T47D (cell line): ENCODE results near the gene PEPD.

Source experiments
- DNase-seq, 2 experiments: peaks; one replicate each; pipeline versions ENCODE4 v3.0.0 to v3.0.0-alpha.2; 2011 to 2012; ENCODE audit warnings: low read depth in 1 of 2, low spot score in 1 of 2
- JUND ChIP-seq: IDR thresholded peaks from 2 replicates; pipeline ENCODE4 v1.6.1; 2012; ENCODE audit warnings: low read depth
- in situ Hi-C: cut with HindIII; loops from 2 replicates; pipeline ENCODE4 v1.10.0; 2016; ENCODE audit warnings: low sequenced_read_pairs, low pct_unique_long_range_greater_than_20kb

PEPD gene

DNA sequence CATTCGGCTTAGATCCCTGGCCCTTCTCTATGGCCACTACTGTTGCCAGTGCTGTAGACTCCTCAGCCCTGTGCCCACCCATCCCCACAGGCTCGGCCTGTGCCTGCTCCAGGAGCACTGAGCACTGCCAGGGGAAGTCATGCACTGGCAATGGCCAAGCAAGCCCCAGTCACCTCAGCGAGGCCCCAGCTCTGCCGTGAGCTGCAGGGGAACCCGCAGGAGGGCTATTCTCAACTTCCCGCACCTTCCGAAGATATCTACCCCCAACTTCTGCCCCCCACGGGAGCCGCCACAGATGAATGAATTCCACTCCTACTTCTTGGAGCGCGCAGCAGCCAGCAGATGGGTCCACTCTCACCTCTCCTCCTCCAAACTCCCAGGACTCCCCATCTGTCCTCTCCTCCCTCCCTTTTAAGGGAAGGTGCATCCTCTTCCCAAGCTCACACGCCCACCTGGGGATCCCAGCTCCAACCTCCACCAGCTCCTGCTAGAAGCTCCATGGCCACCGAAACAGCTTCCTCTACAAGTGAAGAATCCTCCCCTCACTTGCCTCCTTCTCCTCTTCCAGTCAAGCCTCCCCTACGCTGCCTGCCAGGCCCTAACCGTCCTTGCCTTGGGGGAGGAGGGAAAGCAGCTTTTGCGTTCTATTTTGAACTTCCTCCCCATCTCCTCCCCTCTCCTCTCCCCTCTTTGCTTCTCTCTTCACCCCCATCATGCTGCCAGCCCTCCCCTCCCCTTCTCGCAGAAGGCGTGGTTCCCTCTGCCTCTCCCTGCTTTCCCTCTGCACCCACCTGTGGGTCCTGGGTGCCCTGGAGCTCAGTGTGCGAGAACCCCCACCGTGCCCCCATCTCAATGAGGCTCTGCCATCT lies 52.2 kb downstream of the PEPD start:
- in situ Hi-C loops: no loop called here
- no peak for DNase-seq
- TF ChIP-seq JUND: no peak

DNA sequence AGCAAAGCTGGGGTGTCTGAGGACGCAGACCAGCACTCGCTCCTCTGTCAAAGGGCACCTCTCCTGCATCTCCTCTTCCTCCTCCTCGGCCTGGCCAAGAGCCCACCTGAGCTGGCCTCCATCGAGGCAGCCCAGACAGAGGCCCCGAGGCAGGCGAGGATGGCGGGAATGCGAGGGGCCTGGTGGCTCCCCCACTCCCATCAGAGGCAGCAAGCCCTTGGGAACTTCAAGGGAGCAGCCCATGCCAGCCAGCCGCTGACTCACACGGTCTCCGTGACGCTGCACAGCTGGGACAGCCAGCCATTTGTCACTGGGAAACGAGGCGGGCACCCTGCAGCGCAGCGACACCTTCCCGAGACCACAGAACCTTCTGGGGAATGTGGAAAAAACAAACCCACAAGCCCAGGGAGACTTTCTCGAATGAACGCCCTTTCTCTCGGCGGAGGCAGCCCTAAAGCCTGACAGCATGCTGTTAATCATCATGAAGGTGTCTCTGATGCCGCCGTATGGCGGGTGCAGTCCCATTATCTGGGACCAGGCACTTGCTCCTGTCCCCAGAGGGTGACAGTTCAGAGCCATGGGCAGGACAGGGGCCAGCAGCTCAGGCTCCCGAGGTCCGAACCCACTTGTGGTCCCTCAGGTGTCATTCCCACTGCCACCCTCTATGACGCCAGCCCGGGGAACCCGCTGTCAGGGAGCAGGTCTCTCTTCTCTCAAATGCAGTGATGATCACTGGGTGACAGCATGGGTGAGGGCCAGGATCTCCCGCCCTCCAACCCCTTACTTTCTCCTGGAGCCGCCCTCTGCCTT lies 53.0 kb downstream of the PEPD start:
- DNase-seq: no peak
- in situ Hi-C loops: no loop called here
- TF ChIP-seq JUND: no peak

DNA sequence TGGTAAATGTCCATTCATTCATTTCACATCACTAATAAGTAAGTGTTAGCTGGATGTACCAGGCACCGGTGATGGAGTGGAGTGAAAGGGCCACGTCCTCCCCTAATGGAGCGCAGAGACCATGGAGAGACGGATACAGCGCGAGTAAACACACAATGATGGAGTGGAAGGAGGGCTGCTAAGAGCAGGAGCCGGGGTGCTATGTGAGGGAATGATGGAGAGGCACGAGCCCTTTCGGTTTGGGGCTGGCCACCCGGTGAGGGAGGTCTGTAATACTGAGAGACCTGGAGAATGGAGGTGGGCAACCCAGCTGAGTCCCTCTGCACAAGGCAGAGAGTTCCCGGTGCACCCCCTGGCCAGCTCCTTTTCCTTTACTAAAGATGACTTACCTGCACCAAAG lies 53.7 kb downstream of the PEPD start:
- DNase-seq: no peak
- no peak for TF ChIP-seq JUND
- in situ Hi-C loops: no loop called here

DNA sequence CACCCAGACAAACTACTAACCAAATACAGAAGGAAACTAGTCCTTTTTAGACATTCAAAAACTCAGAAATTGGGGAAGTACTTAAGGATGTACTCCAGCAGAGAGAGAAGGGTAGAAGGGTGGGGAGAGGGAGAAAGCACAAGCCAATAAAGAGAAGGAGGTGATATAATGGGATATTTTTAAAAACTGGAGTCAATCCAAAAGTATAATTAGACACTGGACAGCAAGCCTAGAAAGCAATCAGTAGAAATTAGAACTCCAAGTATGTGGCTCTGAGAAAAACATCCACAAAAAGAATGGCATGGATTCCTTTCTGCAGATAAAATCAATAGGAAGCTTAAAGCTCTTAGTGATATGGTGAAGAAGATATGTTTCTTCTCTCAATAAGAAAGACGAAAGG lies 55.8 kb downstream of the PEPD start:
- no peak for TF ChIP-seq JUND
- no peak for DNase-seq
- in situ Hi-C loops: no loop called here

DNA sequence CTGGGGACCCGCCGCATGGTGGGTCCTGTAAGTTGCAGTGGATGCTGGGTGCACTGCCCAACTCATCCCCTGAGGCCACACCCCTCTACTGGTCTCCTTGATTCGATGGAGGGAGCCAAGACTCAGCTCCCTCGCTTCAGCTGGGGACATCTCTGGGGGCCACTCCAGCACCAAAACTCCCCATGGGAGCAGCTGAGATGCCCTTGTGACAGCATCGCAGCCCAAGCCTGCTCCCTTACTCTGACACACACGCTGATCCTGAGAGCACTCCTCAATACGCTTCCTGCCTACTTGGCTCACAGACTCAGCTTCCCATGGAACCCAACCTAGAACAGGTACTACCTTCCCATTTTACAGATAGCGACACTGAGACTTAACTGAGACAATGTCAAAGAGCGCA lies 56.2 kb downstream of the PEPD start:
- DNase-seq: no peak
- TF ChIP-seq JUND: no peak
- in situ Hi-C loops: no loop called here

DNA sequence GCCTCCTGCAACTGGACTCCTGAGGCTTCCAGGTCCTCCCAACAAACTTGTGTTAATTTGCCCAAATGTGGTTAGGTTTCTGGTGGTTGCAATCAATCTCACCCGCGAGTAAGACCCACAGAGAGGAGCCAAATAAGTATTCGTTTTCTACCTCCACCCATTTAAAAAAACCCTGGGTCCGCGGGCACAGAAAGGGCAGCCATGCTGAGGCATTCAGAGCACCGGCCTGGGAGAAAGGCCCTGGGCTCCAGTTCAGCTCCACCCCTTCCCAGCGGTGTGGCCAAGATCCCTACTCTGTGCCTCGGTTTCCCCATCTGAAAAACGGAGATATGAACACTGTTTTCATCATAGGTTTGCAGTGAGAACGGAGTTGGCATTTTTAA lies 56.9 kb downstream of the PEPD start:
- in situ Hi-C loops: no loop called here
- DNase-seq: no peak
- no peak for TF ChIP-seq JUND

DNA sequence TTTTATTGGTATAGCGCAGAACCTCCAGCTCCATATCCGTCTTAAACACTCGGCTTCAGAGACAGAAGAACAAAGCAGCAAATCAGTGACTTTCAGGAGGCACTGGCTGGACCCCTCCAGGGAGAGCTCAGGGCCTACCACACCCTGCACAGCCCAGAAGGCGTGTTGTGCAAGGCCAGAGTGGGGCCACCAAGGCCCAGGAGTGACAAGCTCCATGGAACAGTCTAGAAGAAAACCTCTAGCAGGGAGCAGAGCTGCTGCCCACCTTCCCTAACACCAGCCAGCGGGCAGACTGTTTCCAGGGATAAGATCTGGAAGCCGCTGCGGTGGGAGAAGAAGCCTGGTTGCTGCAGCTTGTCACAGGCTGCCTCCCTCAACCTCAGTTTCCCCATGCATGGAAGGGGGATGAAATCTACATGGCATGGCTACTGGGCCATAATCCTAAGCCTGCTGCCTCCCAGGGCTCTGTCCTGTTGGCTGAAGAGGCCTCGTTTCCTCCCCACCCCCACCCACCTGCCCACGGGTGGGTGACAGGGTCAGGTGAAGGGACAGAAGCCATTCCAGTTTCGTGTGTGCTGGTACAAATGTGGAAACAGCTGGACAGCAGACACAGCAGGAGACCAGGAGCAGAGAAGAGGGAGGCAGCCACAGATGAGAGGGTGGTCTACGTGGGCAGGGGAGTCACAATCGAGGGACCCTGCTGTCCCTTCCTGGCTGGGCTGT lies 57.4 kb downstream of the PEPD start:
- TF ChIP-seq JUND: no peak
- in situ Hi-C loops: no loop called here
- DNase-seq: no peak

DNA sequence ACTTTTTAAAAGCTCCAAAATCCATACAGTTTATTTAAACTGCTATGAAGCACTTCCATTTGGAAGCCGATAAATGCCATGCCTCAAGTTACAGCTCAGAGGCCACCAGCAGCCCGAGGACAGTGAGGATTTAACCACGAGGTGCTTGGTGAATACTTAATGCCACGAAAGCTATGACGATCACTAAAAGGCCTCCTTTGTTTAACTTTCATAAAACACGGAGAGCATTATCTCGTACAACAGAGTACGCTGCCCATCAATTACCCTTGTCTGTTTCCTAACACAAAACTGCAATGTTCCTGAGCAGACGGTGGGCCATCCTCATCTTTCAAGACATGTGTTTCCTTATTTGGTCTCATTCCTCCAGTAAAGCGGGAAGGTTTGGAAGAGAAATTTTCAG lies 58.4 kb downstream of the PEPD start:
- DNase-seq: no peak
- in situ Hi-C loops: no loop called here
- no peak for TF ChIP-seq JUND

DNA sequence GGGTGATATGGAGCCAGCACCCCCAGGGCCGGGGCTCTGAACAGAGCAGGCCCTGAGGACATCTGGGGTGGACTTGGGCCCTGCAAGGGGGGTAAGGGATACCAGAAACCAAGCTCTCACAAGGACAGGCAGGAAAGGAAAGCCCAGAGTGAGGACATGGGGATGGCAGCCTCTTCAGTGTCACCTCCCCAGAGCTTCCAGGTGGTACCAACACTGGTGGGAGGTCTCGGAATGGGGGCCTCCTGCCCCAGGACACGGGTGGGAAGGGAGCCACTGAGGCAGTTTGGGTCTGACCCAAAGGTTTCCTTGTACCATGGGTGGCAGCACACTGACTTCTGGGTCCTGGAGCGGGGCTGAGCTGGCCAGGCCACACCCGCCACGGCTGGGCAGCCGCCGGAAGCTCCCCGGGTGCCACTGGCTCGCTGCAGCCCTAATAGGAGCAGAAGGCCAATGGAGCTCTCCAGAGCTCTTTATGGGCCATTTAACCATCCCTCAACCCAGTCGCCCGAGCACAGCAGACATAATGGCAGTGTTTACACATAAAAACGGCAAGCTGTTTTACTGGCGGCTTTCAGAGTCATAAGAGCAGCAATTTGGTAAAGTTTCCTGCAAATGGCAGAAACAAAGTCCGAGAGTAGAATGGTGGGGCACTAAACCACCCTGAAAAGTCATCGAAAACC lies 59.3 kb downstream of the PEPD start:
- in situ Hi-C loops: no loop called here
- no peak for DNase-seq
- no peak for TF ChIP-seq JUND

DNA sequence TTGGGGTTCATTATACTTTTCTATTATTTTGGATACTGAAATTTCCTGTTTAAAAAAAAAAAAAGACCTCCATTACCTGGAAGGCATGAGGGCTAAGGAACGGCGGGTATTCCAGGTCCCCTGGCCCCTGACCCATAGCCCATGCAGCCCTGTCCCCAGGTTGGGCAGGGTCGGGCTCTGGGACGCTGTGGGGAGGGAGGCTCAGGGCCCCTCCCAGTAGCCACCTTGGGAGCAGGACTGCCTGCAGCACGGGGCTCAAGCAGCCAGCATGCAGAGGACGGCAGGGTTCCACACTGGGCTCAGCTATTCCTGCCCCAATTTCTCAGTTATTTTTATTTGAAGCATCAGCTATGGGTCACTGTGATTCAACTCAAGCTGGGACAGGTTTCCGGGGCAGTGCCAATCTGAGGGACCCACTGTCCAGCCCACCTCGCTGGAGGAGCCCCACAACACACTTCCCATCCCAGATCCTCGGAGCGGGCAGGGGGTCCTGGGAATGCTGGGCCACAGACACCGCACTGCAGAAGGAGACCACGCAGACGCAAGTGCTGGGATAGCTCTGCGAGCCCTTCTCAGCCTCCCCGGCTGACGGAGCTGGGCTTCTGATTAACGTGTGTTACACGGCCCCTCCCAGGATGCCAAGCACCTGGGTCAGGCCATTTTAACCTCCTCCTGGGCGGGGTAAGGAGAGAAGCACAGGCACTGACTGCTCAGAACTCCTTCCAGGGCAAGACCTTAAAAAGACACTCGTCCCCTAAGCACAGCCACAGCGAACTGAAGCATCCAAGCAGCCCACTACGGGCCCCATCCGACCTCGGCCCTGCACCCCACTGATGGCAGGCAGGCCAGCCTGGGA lies 60.1 kb downstream of the PEPD start:
- TF ChIP-seq JUND: no peak
- in situ Hi-C loops: no loop called here
- DNase-seq: no peak

DNA sequence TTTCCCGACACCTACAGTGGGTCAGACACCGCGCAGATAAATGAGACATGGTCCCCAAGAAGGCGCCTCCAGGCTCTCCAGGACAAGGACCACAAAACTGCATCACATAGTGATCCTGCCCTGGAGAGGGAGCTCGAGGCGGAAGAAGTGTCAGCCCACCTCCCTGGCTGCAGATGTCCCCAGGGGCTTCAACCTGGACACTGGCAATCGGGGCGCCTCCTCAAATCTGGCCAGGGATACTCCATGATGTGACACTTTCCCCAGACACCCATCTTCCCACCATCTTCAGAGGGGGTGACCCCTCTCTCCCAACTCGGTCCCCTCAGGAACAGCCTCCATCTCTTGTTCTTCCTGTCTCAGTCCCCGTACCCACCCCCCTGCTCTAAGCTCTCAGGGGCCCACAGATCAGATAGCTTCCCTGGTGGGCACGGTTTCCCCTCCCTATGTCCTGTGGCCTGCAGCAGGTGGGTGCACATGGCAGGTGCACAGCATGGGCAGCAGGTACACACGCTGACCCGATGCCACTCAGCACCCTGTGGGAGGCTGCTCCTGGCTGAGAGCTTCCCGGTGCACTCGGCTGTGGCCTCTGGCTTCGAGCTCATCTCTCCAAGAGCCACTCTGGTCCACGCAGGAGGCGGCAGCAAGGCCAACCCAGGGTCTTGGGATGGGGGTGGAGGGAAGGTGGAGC lies 61.2 kb downstream of the PEPD start:
- in situ Hi-C loops: no loop called here
- TF ChIP-seq JUND: no peak
- no peak for DNase-seq
